K562 (cell line): ENCODE measurements around the gene MIDN. TPM values are rescaled to one million over a fixed set of nuclear protein-coding genes. Genes with fewer than 3 reads are reported as not detected.

Experiments
- CCAR2 ChIP-seq: fragments of 200-400 bp; formaldehyde crosslinking; IDR thresholded peaks from 2 replicates; pipeline ENCODE4 v1.6.1; 2017; ENCODE audit warnings: mild to moderate bottlenecking, low read depth, low read length
- FOSL1 ChIP-seq: fragments of 200-800 bp; sonication (Bioruptor generic); conservative IDR thresholded peaks from 2 replicates; pipeline ENCODE4 v1.6.1; 2016; ENCODE audit warnings: missing genetic modification characterization, missing compliant biosample characterization
- HOXB6 ChIP-seq: fragments of 250-450 bp; sonication (Bioruptor Pico); IDR thresholded peaks from 2 replicates; pipeline ENCODE4 v1.5.1; 2022; ENCODE audit warnings: mild to moderate bottlenecking, borderline replicate concordance
- IRF1 ChIP-seq: sonication (generic); formaldehyde crosslinking; IDR thresholded peaks from 2 replicates; pipeline ENCODE4 v1.8.0; 2022; ENCODE audit warnings: missing genetic modification reagents, mild to moderate bottlenecking, borderline replicate concordance
- MNT ChIP-seq, 2 experiments: fragments of 450-650 bp; conservative IDR thresholded peaks; 2 replicates each; pipeline ENCODE4 v1.6.1; 2017; ENCODE audit warnings: mild to moderate bottlenecking in 2 of 2, moderate library complexity in 2 of 2
- MTF1 ChIP-seq: fragments of 250-450 bp; sonication (Bioruptor Pico); IDR thresholded peaks from 2 replicates; pipeline ENCODE4 v1.9.0; 2021; ENCODE audit warnings: moderate library complexity, mild to moderate bottlenecking, inconsistent platforms, borderline replicate concordance
- NKRF ChIP-seq: fragments of 450-650 bp; IDR thresholded peaks from 2 replicates; pipeline ENCODE4 v1.6.1; 2016; ENCODE audit warnings: borderline replicate concordance
- SPI1 ChIP-seq: IDR thresholded peaks from 2 replicates; pipeline ENCODE4 v1.6.1; 2011; ENCODE audit warnings: low read depth, low read length, control low read depth, borderline replicate concordance
- TRIM28 ChIP-seq: fragments of 450-650 bp; IDR thresholded peaks from 2 replicates; pipeline ENCODE4 v1.6.1; 2017
- UBTF ChIP-seq, 2 experiments: IDR thresholded peaks; 2 replicates each; pipeline ENCODE4 v1.6.1; 2012; ENCODE audit warnings: improper control_type of control experiment in 2 of 2, low read depth in 2 of 2, low read length in 2 of 2, borderline replicate concordance in 1 of 2
- ZNF592 ChIP-seq: fragments of 450-650 bp; IDR thresholded peaks from 2 replicates; pipeline ENCODE4 v1.6.1; 2017; ENCODE audit warnings: antibody characterized with exemption, mild to moderate bottlenecking
- polyA plus RNA-seq, 8 experiments: library from polyadenylated mRNA; depleted of rRNA in 4 of 8; stranded (reverse) in 5 of 8; unstranded in 3 of 8; fragments of >200 nt; fragmentation: Nextera tagmentation in 2 of 8; fragmentation: Illumina TruSeq in 1 of 8; extraction: Ambion mirVana in 2 of 8; extraction: Trizol in 1 of 8; gene quantifications; 2 replicates each; pipeline versions ENCODE4 v1.2.1 to v1.2.3, GENCODE V29; 2011 to 2014; ENCODE audit warnings: inconsistent platforms in 1 of 8, missing spikeins in 1 of 8
- total RNA-seq, 7 experiments: library from RNA; depleted of rRNA in 6 of 7; stranded (reverse); fragments of >200 nt in 6 of 7; fragmentation: Illumina TruSeq in 2 of 7; extraction: Trizol in 2 of 7; gene quantifications; 2 replicates each; pipeline versions ENCODE4 v1.2.1 to v1.2.3, GENCODE V29; 2011 to 2021; ENCODE audit warnings: low replicate concordance in 1 of 7

The MIDN gene
- total and polyA plus RNA-seq, 9 of the 15 experiments (the other 6 are each of a cell fraction or from before 2014, with no cell fraction given), result 0.17 to 120 (median 10.1) TPM

- TF ChIP-seq MTF1 (no peak), FOSL1 (tag) (peak; percentile 7; the same call in 1 of the 2 replicates), CCAR2 (no peak), SPI1 (peak; percentile 88), MNT (conservative IDR thresholded peaks at IDR 0.05) (no peak), NKRF (no peak), UBTF (IDR thresholded peaks at IDR 0.05; ENCODE audit: borderline replicate concordance in 1 of 2, low read depth in 2 of 2, low read length in 2 of 2) (0 out of 4 replicates have a peak, but pooled peaks have one; percentile 5 to 48), TRIM28 (no peak), ZNF592 (0 out of 2 replicates have a peak, but pooled peaks have one; percentile 17), IRF1 (CRISPR knock-in tag) (no peak), HOXB6 (CRISPR knock-in tag) (no peak)
Observed at GRCh38 chr19:1272423-1273262, 24.3 kb downstream of the MIDN start (continued).
